HepG2 (cell line): ENCODE measurements around the gene METTL16. TPM values are rescaled to one million over a fixed set of nuclear protein-coding genes. Genes with fewer than 3 reads are reported as not detected.

Source experiments
- ARNT2 ChIP-seq: sonication (generic); formaldehyde crosslinking; IDR thresholded peaks from 2 replicates; pipeline ENCODE4 v1.8.0; 2022; ENCODE audit warnings: mild to moderate bottlenecking, low read depth, missing genetic modification reagents, moderate library complexity
- ELF1 ChIP-seq: sonication (generic); formaldehyde crosslinking; IDR thresholded peaks from 2 replicates; pipeline ENCODE4 v1.4.0; 2020; ENCODE audit warnings: missing genetic modification reagents
- ETV5 ChIP-seq: IDR thresholded peaks from 2 replicates; pipeline ENCODE4 v1.6.1; 2018; ENCODE audit warnings: missing biosample characterization, missing genetic modification reagents, inconsistent platforms, borderline replicate concordance
- GATAD2A ChIP-seq: IDR thresholded peaks from 2 replicates; pipeline ENCODE4 v1.6.1; 2016
- HNRNPUL1 ChIP-seq: fragments of 200-400 bp; formaldehyde crosslinking; IDR thresholded peaks from 2 replicates; pipeline ENCODE4 v1.6.1; 2017; ENCODE audit warnings: low read depth, mild to moderate bottlenecking, low read length, moderate library complexity
- IKZF4 ChIP-seq: sonication (generic); formaldehyde crosslinking; IDR thresholded peaks from 2 replicates; pipeline ENCODE4 v1.5.1; 2020; ENCODE audit warnings: borderline replicate concordance, mild to moderate bottlenecking, low read depth, missing genetic modification reagents; ENCODE audit errors: not compliant biosample characterization
- MED13 ChIP-seq: sonication (generic); formaldehyde crosslinking; IDR thresholded peaks from 2 replicates; pipeline ENCODE4 v1.5.0; 2020; ENCODE audit warnings: missing genetic modification reagents
- PAF1 ChIP-seq: IDR thresholded peaks from 2 replicates; pipeline ENCODE4 v1.6.1; 2016; ENCODE audit warnings: missing genetic modification reagents, missing compliant biosample characterization
- POLR2G ChIP-seq: fragments of 200-400 bp; formaldehyde crosslinking; IDR thresholded peaks from 2 replicates; pipeline ENCODE4 v1.6.1; 2018; ENCODE audit warnings: mild to moderate bottlenecking, low read depth, low read length, moderate library complexity
- TMF1 ChIP-seq: sonication (generic); formaldehyde crosslinking; IDR thresholded peaks from 2 replicates; pipeline ENCODE4 v1.8.1; 2022; ENCODE audit warnings: low read depth, missing genetic modification reagents
- ZBTB21 ChIP-seq: sonication (generic); formaldehyde crosslinking; IDR thresholded peaks from 2 replicates; pipeline ENCODE4 v1.4.0; 2020; ENCODE audit warnings: missing genetic modification reagents
- ZFP37 ChIP-seq: sonication (generic); formaldehyde crosslinking; IDR thresholded peaks from 2 replicates; pipeline ENCODE4 v1.4.0; 2020; ENCODE audit warnings: missing genetic modification reagents, borderline replicate concordance
- ZNF205 ChIP-seq: IDR thresholded peaks from 2 replicates; pipeline ENCODE4 v1.6.1; 2018; ENCODE audit warnings: missing biosample characterization, missing genetic modification reagents
- ZNF331 ChIP-seq: sonication (generic); formaldehyde crosslinking; IDR thresholded peaks from 2 replicates; pipeline ENCODE4 v1.4.0; 2020; ENCODE audit warnings: missing genetic modification reagents
- ZNF530 ChIP-seq: sonication (generic); formaldehyde crosslinking; IDR thresholded peaks from 2 replicates; pipeline ENCODE4 v1.5.0; 2020; ENCODE audit warnings: low read depth, mild to moderate bottlenecking, missing genetic modification reagents
- ZNF788 ChIP-seq: sonication (generic); formaldehyde crosslinking; IDR thresholded peaks from 2 replicates; pipeline ENCODE4 v1.5.0; 2020; ENCODE audit warnings: mild to moderate bottlenecking, missing genetic modification reagents, borderline replicate concordance
- polyA plus RNA-seq, 8 experiments: library from polyadenylated mRNA; depleted of rRNA in 3 of 8; stranded (reverse) in 7 of 8; unstranded in 1 of 8; fragments of >200 nt; fragmentation: Illumina TruSeq in 4 of 8; extraction: Trizol in 4 of 8; gene quantifications; 2 replicates each; pipeline versions ENCODE4 v1.2.1 to v1.2.3, GENCODE V29; 2011 to 2016; ENCODE audit warnings: low read depth in 4 of 8, missing spikeins in 1 of 8, mixed read lengths in 1 of 8; ENCODE audit not compliant: insufficient read depth in 1 of 8
- total RNA-seq, 5 experiments: library from RNA; depleted of rRNA; stranded (reverse); fragments of >200 nt; fragmentation: Illumina TruSeq; extraction: Trizol; gene quantifications; 2 replicates each; pipeline ENCODE4 v1.2.3, GENCODE V29; 2016; ENCODE audit warnings: low read depth in 1 of 5
- TF ChIP-seq, protein P1 (sequence below), 2 experiments: fragments of 450-650 bp in 1 of 2; sonication (generic) in 1 of 2; formaldehyde crosslinking in 1 of 2; IDR thresholded peaks; 2 replicates each; pipeline versions ENCODE4 v1.6.1 to v1.8.0; 2016 to 2022; ENCODE audit warnings: antibody characterized with exemption in 1 of 2, mild to moderate bottlenecking in 1 of 2, missing genetic modification reagents in 1 of 2

Gene METTL16
- total and polyA plus RNA-seq, 2 of the 13 experiments (the other 11 are each of a cell fraction or from before 2014, with no cell fraction given): 11.6 to 18.5 TPM

DNA sequence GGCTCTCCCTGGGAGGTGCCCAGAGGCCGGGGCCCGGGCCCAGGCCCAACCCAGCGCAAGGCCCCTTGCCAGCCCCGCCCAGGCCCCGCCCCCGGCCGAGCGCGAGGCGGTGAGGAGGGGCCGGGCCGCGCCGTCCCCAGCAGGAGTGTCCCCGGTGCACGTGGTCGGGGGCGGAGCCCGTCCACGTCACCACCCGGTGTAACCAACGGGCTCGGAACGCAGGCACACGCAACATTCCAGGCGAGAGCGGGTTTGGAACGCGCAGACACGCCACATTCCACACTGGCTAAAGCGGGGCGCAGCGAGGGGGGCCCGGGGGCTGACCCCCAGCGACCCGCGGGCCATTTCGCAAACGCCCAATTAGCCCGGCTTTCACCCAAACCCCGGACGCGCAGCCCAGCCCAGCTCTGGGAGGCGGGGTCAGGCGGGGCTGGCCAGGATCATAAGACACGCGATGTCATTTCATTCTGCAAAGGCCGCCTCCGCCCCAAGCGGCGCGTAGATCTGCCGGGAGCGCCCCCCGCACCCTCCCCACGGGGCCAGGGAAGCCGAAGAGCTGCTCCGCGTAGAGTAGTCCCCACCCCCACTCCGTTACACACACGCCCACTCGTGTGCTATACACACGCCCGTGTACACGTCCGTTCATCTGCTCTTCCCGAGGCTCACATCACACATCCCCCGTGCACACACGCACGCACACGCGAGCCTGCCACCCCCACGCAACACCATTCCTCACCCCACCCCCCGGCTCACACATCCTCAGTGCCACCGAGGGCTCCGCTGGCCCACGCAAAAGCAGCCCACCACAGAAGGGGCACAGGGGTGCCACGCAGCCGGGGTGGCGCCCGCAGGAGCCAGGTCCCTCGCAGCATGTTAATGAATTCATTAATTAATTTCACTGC is 111.9 kb downstream of the METTL16 start (continued):
- TF ChIP-seq ARNT2 (peak; percentile 62; the same call in 1 of the 2 replicates), ZNF205 (CRISPR knock-in tag) (no peak; the same call in 1 of the 2 replicates), ETV5 (no peak; the same call in 1 of the 2 replicates), ZFP37 (0 out of 2 replicates have a peak, but pooled peaks have one; percentile 49), MED13 (CRISPR knock-in tag) (no peak), ZBTB21 (CRISPR knock-in tag) (no peak), ZNF331 (CRISPR knock-in tag) (no peak; the same call in 1 of the 2 replicates), ZNF788 (CRISPR knock-in tag) (0 out of 2 replicates have a peak, but pooled peaks have one; percentile 68), ELF1 (0 out of 2 replicates have a peak, but pooled peaks have one; percentile 17), ZNF530 (CRISPR knock-in tag) (no peak), TMF1 (CRISPR knock-in tag) (peak; percentile 51; the same call in 1 of the 2 replicates), IKZF4 (CRISPR knock-in tag) (no peak), GATAD2A (CRISPR knock-in tag) (peak; percentile 59), HNRNPUL1 (no peak), PAF1 (CRISPR knock-in tag) (no peak), POLR2G (peak; percentile 68)
- TF ChIP-seq, protein P1, sequence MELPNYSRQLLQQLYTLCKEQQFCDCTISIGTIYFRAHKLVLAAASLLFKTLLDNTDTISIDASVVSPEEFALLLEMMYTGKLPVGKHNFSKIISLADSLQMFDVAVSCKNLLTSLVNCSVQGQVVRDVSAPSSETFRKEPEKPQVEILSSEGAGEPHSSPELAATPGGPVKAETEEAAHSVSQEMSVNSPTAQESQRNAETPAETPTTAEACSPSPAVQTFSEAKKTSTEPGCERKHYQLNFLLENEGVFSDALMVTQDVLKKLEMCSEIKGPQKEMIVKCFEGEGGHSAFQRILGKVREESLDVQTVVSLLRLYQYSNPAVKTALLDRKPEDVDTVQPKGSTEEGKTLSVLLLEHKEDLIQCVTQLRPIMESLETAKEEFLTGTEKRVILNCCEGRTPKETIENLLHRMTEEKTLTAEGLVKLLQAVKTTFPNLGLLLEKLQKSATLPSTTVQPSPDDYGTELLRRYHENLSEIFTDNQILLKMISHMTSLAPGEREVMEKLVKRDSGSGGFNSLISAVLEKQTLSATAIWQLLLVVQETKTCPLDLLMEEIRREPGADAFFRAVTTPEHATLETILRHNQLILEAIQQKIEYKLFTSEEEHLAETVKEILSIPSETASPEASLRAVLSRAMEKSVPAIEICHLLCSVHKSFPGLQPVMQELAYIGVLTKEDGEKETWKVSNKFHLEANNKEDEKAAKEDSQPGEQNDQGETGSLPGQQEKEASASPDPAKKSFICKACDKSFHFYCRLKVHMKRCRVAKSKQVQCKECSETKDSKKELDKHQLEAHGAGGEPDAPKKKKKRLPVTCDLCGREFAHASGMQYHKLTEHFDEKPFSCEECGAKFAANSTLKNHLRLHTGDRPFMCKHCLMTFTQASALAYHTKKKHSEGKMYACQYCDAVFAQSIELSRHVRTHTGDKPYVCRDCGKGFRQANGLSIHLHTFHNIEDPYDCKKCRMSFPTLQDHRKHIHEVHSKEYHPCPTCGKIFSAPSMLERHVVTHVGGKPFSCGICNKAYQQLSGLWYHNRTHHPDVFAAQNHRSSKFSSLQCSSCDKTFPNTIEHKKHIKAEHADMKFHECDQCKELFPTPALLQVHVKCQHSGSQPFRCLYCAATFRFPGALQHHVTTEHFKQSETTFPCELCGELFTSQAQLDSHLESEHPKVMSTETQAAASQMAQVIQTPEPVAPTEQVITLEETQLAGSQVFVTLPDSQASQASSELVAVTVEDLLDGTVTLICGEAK (IDR thresholded peaks at IDR 0.05): no peak
- TF ChIP-seq, protein P1 (CRISPR knock-in tag; IDR thresholded peaks at IDR 0.05): peak; percentile 50; the same call in 1 of the 2 replicates
